ENCODE results near the gene IRF2BP2. TPM values are rescaled to one million over a fixed set of nuclear protein-coding genes. Genes with fewer than 3 reads are reported as not detected.

Gene IRF2BP2
- total RNA-seq, 4 donors from 2014 or later = 82.7 to 120 (median 93.3) TPM

DNA sequence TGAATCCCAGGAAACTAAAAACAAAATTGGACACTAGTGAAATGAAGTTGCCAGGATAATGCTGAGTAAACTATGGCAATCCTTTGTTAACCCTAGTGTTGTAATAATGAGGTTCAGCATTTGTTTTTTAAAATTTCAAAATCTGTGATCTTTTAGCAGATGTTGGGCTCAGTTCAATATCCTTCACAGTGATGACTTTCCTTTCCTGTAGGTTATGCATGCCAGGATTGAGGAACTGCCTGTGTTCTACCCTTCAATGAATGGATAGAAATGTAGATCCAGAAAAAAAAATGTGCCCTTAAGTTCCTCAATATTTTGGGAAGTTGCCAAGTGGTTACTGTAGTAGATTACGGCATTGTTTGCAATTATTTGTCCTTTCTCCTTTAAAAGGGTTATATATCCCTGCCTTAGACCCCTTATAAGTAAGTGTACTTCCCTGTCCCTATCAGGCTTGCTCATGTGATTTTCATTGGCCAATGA is 35.5 kb upstream of the IRF2BP2 start:
- DNase-seq = no peak
- H3K27ac ChIP-seq = peak overlapping the region; percentile 20 to 42 (median 36)

DNA sequence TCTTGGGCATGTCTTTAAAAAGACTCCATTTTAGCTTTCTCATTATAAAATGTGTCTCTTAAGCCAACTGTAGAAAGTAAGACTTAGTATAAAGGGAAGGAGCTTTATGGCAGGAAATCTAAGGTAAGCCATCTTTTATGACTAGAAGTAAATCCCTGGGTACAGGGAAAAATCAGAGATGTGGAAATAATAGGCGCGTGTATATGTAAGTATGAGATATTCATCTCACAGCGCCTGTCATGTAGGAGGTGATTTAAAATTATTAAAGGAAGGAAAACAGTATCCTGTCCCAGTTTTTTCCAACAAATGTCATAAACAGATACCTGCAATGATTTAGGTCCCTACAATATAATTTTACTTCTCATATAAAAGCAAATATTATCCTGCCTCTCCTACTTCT is 35.0 kb upstream of the IRF2BP2 start:
- intact Hi-C loops (cut with DNase I; ENCODE audit: low total_unique reads) = no loop called here
- no peak for DNase-seq

More for the DNA sequence above, 35.5 kb upstream of the IRF2BP2 start:
- Histone ChIP-seq H3K27me3 (no peaks in the 10 kb centered on the region), H3K4me1 (peaks cover 0 to 17% (median 8%) of the 10 kb centered on the region in 4 donors), H3K4me3 (no peak overlapping the region), H3K36me3 (no peaks in the 10 kb centered on the region), H3K9me3 (no peaks in the 10 kb centered on the region)
- TF ChIP-seq POLR2A (IDR thresholded peaks at IDR 0.05) (no peak), POLR2AphosphoS5 (IDR thresholded peaks at IDR 0.05) (no peak)
- in situ Hi-C loops (cut with MboI; ENCODE audit: low pct_ligation_motif_present in 1 of 4, low pct_unique_long_range_greater_than_20kb in 1 of 4, low sequenced_read_pairs in 3 of 4) (no loop called here), intact Hi-C loops (cut with DNase I; ENCODE audit: low total_unique reads) (no loop called here)
- WGBS, 2 donors (ENCODE audit: low coverage in 1 of 2) = 50 to 83% methylated on average over 1 of the region's 1 CpG

DNA sequence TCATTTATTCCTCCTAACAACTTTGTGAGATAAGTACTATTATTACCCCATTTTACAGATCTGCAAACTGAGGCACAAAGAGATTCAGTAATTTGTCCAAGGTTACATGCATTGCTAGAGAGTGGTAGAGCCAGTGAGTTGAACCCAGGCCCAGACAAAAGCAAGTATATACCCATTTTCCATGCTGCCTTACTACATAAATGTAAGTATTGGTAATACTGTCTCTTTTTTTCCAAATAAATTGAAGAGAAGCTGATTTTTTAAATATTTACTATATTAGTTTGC is 33.8 kb upstream of the IRF2BP2 start:
- TF ChIP-seq POLR2A (IDR thresholded peaks at IDR 0.05) (no peak), POLR2AphosphoS5 (IDR thresholded peaks at IDR 0.05) (no peak), EP300 (IDR thresholded peaks at IDR 0.05; ENCODE audit: low read depth) (no peak)
- TF ChIP-seq, protein P1, sequence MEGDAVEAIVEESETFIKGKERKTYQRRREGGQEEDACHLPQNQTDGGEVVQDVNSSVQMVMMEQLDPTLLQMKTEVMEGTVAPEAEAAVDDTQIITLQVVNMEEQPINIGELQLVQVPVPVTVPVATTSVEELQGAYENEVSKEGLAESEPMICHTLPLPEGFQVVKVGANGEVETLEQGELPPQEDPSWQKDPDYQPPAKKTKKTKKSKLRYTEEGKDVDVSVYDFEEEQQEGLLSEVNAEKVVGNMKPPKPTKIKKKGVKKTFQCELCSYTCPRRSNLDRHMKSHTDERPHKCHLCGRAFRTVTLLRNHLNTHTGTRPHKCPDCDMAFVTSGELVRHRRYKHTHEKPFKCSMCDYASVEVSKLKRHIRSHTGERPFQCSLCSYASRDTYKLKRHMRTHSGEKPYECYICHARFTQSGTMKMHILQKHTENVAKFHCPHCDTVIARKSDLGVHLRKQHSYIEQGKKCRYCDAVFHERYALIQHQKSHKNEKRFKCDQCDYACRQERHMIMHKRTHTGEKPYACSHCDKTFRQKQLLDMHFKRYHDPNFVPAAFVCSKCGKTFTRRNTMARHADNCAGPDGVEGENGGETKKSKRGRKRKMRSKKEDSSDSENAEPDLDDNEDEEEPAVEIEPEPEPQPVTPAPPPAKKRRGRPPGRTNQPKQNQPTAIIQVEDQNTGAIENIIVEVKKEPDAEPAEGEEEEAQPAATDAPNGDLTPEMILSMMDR (IDR thresholded peaks at IDR 0.05) = no peak
- no peak for DNase-seq
- in situ Hi-C loops (cut with MboI; ENCODE audit: low pct_ligation_motif_present in 1 of 4, low pct_unique_long_range_greater_than_20kb in 1 of 4, low sequenced_read_pairs in 3 of 4) (no loop called here), intact Hi-C loops (cut with DNase I; ENCODE audit: low total_unique reads) (no loop called here)
- H3K27ac ChIP-seq = peak overlapping the region in 2 of 4 donors; percentile 20 to 50
- no peaks in the 10 kb centered on the region for H3K27me3 ChIP-seq
- peaks cover 0 to 27% (median 11%) of the 10 kb centered on the region in 4 donors for H3K4me1 ChIP-seq
- no peaks in the 10 kb centered on the region for H3K36me3 ChIP-seq
- H3K4me3 ChIP-seq = no peak overlapping the region
- no peaks in the 10 kb centered on the region for H3K9me3 ChIP-seq

More for the DNA sequence above, 35.0 kb upstream of the IRF2BP2 start:
- in situ Hi-C loops (cut with MboI; ENCODE audit: low pct_ligation_motif_present in 1 of 4, low pct_unique_long_range_greater_than_20kb in 1 of 4, low sequenced_read_pairs in 3 of 4) = no loop called here
- Histone ChIP-seq H3K9me3 (no peaks in the 10 kb centered on the region), H3K4me3 (no peak overlapping the region), H3K36me3 (no peaks in the 10 kb centered on the region), H3K27ac (peak overlapping the region; percentile 20 to 42 (median 36)), H3K4me1 (peaks cover 0 to 20% (median 8%) of the 10 kb centered on the region in 4 donors), H3K27me3 (no peaks in the 10 kb centered on the region)
- 29 to 65% methylated on average over 3 of the region's 3 CpGs for WGBS, 2 donors (ENCODE audit: low coverage in 1 of 2)
- no peak for TF ChIP-seq POLR2A (IDR thresholded peaks at IDR 0.05)
- TF ChIP-seq, protein P1 (IDR thresholded peaks at IDR 0.05) = no peak
- no peak for TF ChIP-seq EP300 (IDR thresholded peaks at IDR 0.05; ENCODE audit: low read depth)
- TF ChIP-seq POLR2AphosphoS5 (IDR thresholded peaks at IDR 0.05) = no peak

DNA sequence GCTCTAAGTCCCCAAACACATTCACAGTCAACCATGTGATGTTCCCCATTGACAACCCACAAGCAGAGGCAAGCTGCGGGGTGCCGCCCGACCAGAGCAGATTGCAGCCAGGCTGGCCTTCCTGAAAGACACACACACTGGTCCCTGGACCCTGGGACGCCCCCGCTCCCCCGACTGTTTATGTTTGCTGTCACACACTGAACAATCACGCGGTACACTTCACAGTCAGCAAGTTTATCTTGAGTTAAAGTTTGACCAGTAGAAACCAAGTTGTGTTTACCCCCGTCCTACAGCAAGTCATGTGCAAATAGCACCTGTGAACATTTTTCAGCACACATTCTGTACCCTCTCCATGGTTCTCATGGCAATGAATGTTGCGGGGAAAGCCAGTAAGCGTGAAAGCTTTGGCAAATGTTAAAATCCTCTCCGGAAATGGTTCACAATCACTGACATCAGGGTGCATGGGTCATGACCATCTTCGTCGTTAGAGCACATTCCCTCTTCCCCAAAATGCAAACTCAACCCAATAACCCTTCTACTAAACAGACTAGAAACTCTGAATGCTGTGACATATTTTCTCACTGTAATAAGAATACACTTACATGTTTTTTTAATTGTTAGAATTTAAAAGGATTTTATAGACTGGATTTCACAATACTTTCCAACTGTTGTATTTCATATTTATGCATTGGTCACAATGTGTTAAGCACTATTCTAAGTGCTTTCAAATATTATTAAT is 33.3 kb upstream of the IRF2BP2 start:
- WGBS, 2 donors (ENCODE audit: low coverage in 1 of 2) = 46 to 61% methylated on average over 3 to 14 of the region's 14 CpGs
- no peaks in the 10 kb centered on the region for H3K27me3 ChIP-seq
- H3K36me3 ChIP-seq = no peaks in the 10 kb centered on the region
- peak overlapping the region in 2 of 4 donors; percentile 7 to 50 for H3K27ac ChIP-seq
- no peak for TF ChIP-seq POLR2AphosphoS5 (IDR thresholded peaks at IDR 0.05)
- DNase-seq = peak; percentile 63
- no peak overlapping the region for H3K4me3 ChIP-seq
- intact Hi-C loops (cut with DNase I; ENCODE audit: low total_unique reads) (no loop called here), in situ Hi-C loops (cut with MboI; ENCODE audit: low pct_ligation_motif_present in 1 of 4, low pct_unique_long_range_greater_than_20kb in 1 of 4, low sequenced_read_pairs in 3 of 4) (no loop called here)
- peaks cover 0 to 27% (median 11%) of the 10 kb centered on the region in 4 donors for H3K4me1 ChIP-seq
- H3K9me3 ChIP-seq = no peaks in the 10 kb centered on the region

DNA sequence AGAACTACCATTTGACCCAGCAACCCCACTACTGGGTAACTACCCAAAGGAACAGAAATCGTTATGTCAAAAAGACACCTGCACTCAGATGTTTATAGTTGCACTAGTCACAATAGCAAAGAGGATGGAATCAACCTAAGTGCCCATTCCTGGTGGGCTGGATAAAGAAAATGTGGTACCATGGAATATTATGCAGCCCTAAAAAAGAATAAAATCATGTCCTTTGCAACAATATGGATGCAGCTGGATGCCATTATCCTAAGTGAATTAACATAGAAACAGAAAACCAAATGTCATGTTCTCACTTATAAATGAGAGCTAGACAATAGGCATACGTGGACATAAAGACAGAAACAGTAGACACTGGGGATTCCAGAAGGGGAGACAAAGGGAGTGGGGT is 32.5 kb upstream of the IRF2BP2 start:
- Histone ChIP-seq H3K4me3 (no peak overlapping the region), H3K27me3 (no peaks in the 10 kb centered on the region), H3K4me1 (peaks cover 0 to 27% (median 11%) of the 10 kb centered on the region in 4 donors), H3K36me3 (no peaks in the 10 kb centered on the region), H3K27ac (peak overlapping the region in 1 of 4 donors; percentile 50), H3K9me3 (no peaks in the 10 kb centered on the region)
- intact Hi-C loops (cut with DNase I; ENCODE audit: low total_unique reads) = no loop called here
- DNase-seq = no peak
- TF ChIP-seq, protein P1 (IDR thresholded peaks at IDR 0.05) = no peak
- TF ChIP-seq POLR2AphosphoS5 (IDR thresholded peaks at IDR 0.05) (no peak), POLR2A (IDR thresholded peaks at IDR 0.05) (no peak), EP300 (IDR thresholded peaks at IDR 0.05; ENCODE audit: low read depth) (no peak)
- in situ Hi-C loops (cut with MboI; ENCODE audit: low pct_ligation_motif_present in 1 of 4, low pct_unique_long_range_greater_than_20kb in 1 of 4, low sequenced_read_pairs in 3 of 4) = no loop called here
- WGBS, 2 donors (ENCODE audit: low coverage in 1 of 2) = 83 to 90% methylated on average over 2 of the region's 2 CpGs

Data from transverse colon (tissue), 4 donors.